ENCODE data around the gene KAZN. TPM values are rescaled to one million over a fixed set of nuclear protein-coding genes. Genes with fewer than 3 reads are reported as not detected.

Gene KAZN
- total RNA-seq, 1 donor from 2014 or later, result 21.2 TPM

GRCh38 chr1:14763977-14764376 is 165.5 kb downstream of the KAZN start:
- H3K27ac ChIP-seq, result no peak overlapping the region
- DNase-seq, result no peak
- intact Hi-C loops (cut with DNase I), result no loop called here
- no peak for ATAC-seq
- TF ChIP-seq CTCF (IDR thresholded peaks at IDR 0.05), result no peak
- no peaks in the 10 kb centered on the region for H3K9me3 ChIP-seq
- no peaks in the 10 kb centered on the region for H3K36me3 ChIP-seq
- H3K27me3 ChIP-seq (ENCODE audit: low read depth), result no peaks in the 10 kb centered on the region
- no peaks in the 10 kb centered on the region for H3K4me1 ChIP-seq
- no peak overlapping the region for H3K4me3 ChIP-seq

GRCh38 chr1:14765773-14766172 is 167.3 kb downstream of the KAZN start:
- Histone ChIP-seq H3K4me3 (no peak overlapping the region), H3K27ac (no peak overlapping the region), H3K4me1 (no peaks in the 10 kb centered on the region), H3K9me3 (no peaks in the 10 kb centered on the region), H3K36me3 (no peaks in the 10 kb centered on the region), H3K27me3 (ENCODE audit: low read depth) (no peaks in the 10 kb centered on the region)
- no peak for ATAC-seq
- intact Hi-C loops (cut with DNase I), result no loop called here
- DNase-seq, result no peak
- TF ChIP-seq CTCF (IDR thresholded peaks at IDR 0.05), result no peak

DNA sequence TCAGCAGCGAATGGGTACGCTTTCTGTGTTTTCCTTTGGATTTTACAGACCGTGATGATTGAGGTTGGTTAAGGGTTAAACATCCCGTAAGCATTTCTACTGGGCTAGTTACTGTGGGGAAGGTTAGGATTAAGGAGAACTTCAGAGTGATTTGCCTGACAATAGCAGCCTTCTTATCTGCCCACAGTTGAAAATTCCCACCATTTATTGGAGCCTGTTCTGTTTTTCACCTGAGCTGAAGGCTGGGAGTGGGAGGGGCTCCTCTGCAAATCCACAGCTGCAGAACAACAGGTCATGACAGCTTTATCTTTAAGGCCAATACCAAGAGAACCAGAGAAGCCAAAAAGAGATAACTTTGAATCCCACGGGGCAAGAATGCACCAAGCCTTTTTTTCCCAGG is 168.6 kb downstream of the KAZN start:
- no peaks in the 10 kb centered on the region for H3K36me3 ChIP-seq
- ATAC-seq, result no peak

GRCh38 chr1:14768582-14769304 is 170.3 kb downstream of the KAZN start:
- no peak for ATAC-seq
- no peak for DNase-seq
- no peak overlapping the region for H3K4me3 ChIP-seq
- H3K9me3 ChIP-seq, result no peaks in the 10 kb centered on the region
- no peak for TF ChIP-seq CTCF (IDR thresholded peaks at IDR 0.05)
- H3K36me3 ChIP-seq, result no peaks in the 10 kb centered on the region
- H3K4me1 ChIP-seq, result no peaks in the 10 kb centered on the region
- intact Hi-C loops (cut with DNase I), result no loop called here
- H3K27me3 ChIP-seq (ENCODE audit: low read depth), result no peaks in the 10 kb centered on the region
- no peak overlapping the region for H3K27ac ChIP-seq

More for the DNA sequence above, 168.6 kb downstream of the KAZN start:
- Histone ChIP-seq H3K4me3 (no peak overlapping the region), H3K9me3 (no peaks in the 10 kb centered on the region), H3K27ac (no peak overlapping the region), H3K27me3 (ENCODE audit: low read depth) (no peaks in the 10 kb centered on the region), H3K4me1 (no peaks in the 10 kb centered on the region)
- intact Hi-C loops (cut with DNase I), result no loop called here
- DNase-seq, result no peak
- TF ChIP-seq CTCF (IDR thresholded peaks at IDR 0.05), result no peak

DNA sequence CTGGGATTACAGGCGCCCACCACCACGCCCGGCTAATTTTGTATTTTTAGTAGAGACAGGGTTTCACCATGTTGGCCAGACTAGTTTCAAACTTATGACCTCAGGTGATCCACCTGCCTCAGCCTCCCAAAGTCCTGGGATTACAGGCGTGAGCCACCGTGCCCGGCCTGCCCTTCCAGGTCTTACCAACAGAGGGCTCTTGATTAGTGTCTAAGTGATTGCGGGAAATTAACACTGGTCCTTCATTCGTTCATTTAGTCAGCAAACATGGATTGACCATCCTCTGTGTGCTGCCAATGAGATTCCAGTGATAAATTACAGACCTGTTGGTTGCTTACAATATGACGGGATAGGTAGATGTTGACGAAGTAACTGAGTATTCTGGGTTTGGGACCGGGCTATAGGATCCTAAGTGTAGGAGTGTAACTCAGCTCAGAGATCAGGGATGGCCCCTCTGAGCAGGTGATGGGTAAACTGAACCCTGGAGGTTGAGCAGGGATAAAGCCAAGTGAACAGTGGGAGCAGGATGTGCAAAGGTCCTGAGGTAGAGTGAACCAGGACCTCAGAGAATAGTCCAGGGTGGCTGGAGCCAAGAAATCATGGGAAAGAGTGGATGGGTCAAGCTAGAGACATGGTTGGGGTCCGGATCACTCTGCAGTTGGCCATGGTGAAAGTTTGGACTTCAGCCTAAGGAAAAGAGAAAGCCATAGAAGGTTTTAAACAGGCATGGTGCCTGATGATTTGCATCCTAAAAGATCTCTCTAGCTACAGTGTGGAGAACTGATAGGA is 171.2 kb downstream of the KAZN start:
- Histone ChIP-seq H3K4me1 (no peaks in the 10 kb centered on the region), H3K9me3 (no peaks in the 10 kb centered on the region), H3K36me3 (no peaks in the 10 kb centered on the region), H3K27me3 (ENCODE audit: low read depth) (no peaks in the 10 kb centered on the region), H3K27ac (no peak overlapping the region), H3K4me3 (no peak overlapping the region)
- TF ChIP-seq CTCF (IDR thresholded peaks at IDR 0.05), result no peak
- intact Hi-C loops (cut with DNase I), result no loop called here
- DNase-seq (no peak), ATAC-seq (no peak)
